Renal cortex interstitium (tissue), 11 donors: Measurements from ENCODE around the gene USF3. TPM values are rescaled to one million over a fixed set of nuclear protein-coding genes. Genes with fewer than 3 reads are reported as not detected.
"Not testable (repeated sequence)": the region's sequence is repeated elsewhere in the genome, so short reads cannot be mapped to it uniquely, and the experiment has no call there.

Experiments
- DNase-seq, 11 donors: peaks; one replicate each; pipeline ENCODE4 v3.0.0-alpha.2; 2013; ENCODE audit warnings: low read depth in 9 of 11, low spot score in 4 of 11; ENCODE audit errors: extremely low read depth in 1 of 11
- polyA plus RNA-seq, 3 donors: library from polyadenylated mRNA; unstranded; fragments of 120-200 nt; gene quantifications; one replicate each; pipeline ENCODE4 v1.2.1, GENCODE V29; 2013; ENCODE audit not compliant: insufficient read length in 3 of 3

Gene USF3
- polyA plus RNA-seq, 3 donors = 18.4 to 22.1 (median 20.4) TPM

DNA sequence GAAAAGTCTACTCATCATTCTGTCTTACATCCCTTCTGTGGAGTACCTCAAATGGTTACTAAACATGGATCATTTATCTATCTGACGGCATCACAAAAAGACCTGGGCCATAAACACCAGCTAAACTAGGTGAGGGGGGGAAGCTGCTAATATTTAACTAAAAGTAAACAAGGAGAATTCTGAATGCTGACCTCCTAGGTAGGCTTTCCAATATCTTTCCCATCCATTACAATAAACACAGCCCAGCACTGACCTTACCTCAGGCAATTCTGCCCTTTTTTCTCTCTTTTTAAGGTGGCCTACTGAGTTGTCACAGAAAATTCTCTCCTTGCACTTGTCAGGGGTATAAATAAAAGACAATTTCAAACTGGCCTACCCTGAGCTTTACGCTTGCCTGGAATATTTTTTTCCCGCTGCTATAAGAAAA is 33.1 kb downstream of the USF3 start:
- peak in 1 of 11 donors; percentile 4 for DNase-seq

DNA sequence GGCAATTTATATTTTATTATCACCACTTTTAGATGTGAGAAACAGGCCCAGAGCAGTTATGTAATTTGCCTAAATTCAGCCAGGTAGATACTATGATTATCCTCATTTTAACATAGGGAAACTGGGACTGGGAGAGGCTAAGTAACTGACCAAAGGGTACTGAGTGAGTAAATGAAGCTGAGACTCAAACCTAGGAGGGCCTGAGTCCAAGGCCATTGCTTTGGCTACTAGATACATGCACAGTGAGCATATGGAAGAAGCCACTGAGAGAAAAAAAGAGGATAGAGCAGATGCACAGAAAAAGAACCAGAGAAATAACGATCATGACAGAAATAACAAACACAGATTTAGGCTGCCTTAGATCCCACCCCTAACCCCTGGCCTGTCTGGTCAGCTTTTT is 33.6 kb downstream of the USF3 start:
- DNase-seq = no peak

DNA sequence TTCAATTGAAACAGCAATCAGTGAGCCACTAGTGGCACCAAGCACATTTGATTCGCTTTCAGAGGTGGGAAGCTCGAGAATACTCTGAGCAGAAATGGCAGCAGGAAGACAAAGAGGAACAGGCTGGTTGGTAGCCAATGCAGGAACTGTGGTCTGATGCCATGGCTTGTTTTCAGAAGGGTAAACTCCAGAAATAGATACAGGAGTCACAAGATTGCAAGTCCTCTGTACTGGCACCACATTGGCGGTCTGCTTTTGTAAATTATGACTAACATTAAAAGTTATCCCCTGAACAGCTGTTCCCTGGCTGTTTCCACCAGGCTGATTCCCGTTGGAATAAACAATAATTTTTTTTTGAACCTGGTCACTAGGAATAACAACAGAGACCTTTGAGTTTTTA is 35.5 kb downstream of the USF3 start:
- no peak for DNase-seq

DNA sequence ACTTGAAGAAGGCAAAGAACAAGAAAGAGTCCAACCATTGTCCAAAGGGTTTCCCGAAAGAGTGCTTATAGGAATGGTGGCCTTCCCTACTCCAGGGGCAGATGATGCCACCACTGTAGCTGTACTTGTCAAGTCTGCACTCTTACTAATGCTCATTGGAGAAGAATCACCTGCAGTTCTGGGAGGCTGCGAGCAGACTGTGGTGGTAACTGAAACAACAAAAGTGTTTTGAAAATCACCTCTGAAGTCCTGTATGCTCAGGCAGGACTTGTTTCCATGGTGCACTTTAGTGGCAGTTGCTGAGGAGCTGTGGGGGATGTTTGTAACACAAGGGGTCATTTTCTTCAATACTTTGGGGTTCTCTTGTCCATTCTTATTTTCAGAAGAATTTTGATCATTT is 36.0 kb downstream of the USF3 start:
- no peak for DNase-seq

- DNase-seq = no peak
Observed at GRCh38 chr3:113659996-113660395, 36.4 kb downstream of the USF3 start.

DNA sequence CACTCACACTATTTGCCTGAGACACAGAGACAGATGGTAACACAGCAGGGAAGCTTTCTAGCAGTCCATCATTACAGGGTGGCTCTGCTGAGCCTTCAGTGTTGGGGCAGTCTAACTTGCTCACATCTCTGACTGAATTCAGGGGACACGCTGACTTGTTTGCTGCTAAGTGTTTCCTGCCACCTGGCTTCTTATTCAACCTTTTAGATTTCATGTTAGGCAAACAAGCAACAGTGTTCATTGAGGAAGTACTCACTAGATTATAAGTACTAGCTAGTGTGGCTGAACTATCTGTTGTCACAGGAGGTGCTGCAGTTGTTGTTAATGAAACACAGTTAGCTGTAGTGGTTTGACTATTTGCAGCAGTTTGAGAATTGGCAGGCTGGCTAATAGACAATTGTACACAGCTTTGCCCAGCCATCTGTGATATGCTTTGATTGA is 37.3 kb downstream of the USF3 start:
- no peak for DNase-seq

GRCh38 chr3:113658107-113658506 is 38.3 kb downstream of the USF3 start:
- no peak for DNase-seq

GRCh38 chr3:113654851-113655250 is 41.6 kb downstream of the USF3 start:
- DNase-seq = no peak

- DNase-seq = no peak
Observed at GRCh38 chr3:113654310-113654709, 42.1 kb downstream of the USF3 start.

DNA sequence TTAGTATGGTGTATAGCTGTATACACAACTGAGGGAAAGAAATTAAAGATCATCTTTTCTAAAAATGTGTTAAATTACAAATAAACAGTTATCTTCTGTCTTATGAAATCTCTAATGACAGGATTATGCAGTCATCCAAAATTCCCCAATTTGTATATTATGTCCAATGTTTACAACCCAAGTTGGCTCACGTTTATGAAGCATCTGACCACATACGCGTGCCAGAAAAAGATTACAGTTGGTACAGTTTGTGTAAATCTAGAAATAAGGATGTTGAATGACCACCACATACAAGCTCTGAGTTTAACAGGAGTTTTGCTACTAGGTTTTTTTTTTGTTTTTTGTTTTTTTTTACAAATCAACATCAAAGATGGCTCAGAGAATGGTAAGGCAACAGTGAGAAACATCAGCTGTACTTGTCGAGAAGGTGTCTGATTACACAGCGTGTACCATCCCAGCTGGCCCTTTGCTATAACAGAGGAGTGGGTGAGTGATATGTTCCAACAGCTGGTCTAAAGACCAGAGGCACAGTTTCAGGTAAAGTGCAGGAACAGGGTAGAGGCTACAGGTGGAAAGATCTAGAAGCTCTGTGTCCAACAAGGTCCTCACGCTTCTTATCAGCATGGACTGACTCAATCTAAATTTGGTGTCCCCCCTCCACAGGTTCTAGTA is 47.1 kb downstream of the USF3 start:
- DNase-seq = no peak

DNA sequence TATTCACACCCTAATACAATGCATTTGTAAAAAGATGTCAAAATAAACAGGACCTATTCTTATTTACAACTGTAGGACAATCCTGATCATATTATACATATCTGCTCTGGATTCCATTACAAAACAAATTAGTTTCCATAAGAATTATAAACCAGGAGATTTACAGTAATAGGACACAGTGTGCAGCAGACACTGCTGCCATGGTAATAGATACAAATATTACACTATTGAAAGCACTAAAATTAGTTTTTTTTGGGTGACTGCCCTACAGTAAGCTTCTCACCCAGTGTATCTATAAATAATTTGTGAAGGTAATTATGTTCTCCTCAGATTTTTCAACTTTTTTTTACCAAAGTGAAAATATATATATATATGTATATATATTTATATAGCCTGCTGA is 47.9 kb downstream of the USF3 start:
- DNase-seq = no peak

GRCh38 chr3:113643583-113643982 is 52.9 kb downstream of the USF3 start:
- DNase-seq = no peak

DNA sequence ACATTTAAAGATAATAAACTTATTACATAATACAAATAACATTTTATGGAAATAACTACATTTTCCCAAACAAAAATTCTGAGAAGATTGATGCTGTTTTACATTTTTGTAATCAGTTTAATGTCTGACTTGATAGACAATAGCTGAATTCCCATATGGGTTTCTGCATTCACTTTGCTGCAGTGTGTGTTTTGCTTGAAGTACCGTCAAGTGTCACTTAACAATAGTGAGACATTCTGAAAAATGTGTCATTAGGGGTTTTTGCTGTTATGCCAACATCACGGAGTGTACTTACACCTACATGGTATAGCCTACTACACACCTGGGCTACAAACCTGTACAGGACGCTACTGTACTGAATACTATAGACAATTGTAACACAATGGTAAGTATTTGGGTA is 57.5 kb downstream of the USF3 start:
- DNase-seq = no peak

DNA sequence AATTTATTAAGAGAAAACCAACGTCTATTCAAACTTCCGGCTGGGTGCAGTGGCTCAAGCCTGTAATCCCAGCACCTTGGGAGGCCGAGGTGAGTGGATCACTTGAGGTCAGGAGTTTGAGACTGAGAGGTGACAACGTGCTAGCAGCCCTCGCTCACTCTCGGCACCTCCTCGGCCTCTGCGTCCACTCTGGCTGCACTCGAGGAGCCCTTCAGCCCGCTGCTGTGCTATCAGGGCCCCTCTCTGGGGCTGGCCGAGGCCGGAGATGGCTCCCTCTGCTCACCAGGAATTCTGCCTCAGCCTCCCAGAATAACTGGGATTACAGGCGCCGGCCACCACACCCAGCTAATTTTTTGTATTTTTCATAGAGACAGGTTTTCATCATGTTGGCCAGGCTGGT is 58.7 kb downstream of the USF3 start:
- DNase-seq = no peak

DNA sequence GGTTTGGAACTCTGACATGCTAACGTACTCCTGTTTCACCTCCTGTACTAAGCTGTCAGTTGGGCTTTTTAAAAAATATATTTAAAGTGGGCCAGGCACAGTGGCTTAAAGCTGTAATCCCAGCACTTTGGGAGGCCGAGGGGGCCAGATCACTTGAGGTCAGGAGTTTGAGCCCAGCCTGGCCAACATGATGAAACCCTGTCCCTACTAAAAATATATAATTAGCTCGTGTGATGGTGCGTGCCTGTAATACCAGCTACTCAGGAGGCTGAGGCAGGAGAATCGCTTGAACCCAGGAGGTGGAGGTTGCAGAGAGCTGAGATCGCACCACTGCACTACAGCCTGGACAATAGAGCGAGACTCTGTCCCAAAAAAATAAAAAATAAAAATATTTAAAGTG is 60.4 kb downstream of the USF3 start:
- DNase-seq = not testable (repeated sequence)

DNA sequence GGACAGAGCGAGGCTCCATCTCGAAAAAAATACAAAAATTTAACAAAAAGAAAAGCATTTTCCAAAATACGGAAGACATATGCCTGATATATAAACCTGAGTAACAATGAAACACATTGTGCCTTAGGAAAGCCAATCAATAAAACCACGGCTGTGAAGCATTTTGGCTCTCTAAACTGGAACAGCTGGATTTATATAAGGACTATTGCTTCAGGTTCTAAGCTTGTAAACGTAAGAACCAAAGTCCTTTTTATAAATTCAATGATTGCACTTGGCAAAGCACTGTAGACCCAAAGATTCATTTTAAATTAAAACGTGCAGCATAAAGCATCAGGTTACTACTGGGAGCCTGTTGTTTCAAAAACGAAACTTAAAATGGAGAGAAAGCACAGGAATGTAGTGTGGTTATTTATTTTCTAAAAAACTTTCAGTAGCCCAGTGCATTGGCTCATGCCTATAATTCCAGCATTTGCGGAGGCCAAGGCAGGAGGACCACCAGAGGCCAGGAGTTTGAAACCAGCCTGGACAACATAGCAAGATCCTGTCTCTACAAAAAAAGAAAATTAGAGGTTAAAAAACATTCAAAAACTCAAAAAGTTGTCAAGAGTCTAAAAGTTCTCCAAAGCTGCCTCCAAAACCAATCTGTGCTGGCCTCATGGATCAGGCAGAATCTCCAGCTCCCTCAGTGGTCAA is 61.5 kb downstream of the USF3 start:
- DNase-seq = no peak

- no peak for DNase-seq
Observed at GRCh38 chr3:113631573-113631972, 64.9 kb downstream of the USF3 start.

DNA sequence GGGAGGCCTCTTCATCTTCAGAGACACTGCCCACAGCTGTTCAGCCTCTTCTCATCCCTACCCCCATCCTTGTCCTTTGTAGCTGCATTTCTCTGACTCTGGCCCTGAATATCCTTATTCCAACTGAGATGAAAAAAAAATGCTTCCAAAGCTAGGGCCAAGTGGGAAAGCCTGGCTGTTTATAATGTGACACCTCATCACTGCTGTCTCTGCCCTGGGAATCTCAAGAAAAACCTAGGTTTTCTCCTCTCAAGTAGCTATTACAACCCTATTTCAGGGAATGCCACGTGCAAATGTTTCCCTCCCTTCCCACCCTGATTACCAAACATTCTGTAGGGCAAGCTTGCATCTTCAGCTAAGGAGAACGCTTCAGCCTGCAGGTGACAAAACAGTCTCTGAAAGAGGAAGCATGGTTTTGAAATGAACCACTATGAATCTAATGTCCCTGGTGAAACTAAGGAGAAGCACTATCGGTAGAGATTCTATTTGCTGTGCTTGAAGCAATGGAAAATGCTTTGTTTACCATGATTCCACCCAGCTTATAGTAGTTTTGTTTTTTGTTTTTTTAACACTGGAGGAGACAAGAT is 65.4 kb downstream of the USF3 start:
- no peak for DNase-seq

GRCh38 chr3:113629584-113630421 is 66.6 kb downstream of the USF3 start:
- peak in 6 of 11 donors; percentile 23 to 58 (median 48) for DNase-seq

GRCh38 chr3:113628788-113629187 is 67.7 kb downstream of the USF3 start:
- DNase-seq = no peak
